H1 (cell line): ENCODE data around the gene FAM204A. TPM values are rescaled to one million over a fixed set of nuclear protein-coding genes. Genes with fewer than 3 reads are reported as not detected.

Experiments
- CTCF ChIA-PET: fragments of 300-600 bp; sonication (Branson Sonifier 250); formaldehyde crosslinking; loops from one replicate; lab custom pipeline; 2021; ENCODE audit not compliant: partially characterized antibody; lab: Charles Lee
- POLR2A ChIA-PET: fragments of 300-600 bp; sonication (Branson Sonifier 250); formaldehyde crosslinking; loops from one replicate; lab custom pipeline; 2021; ENCODE audit warnings: inconsistent platforms; ENCODE audit not compliant: partially characterized antibody; lab: Charles Lee
- DNase-seq, 2 experiments: peaks; one replicate each; pipeline versions ENCODE4 v3.0.0 to v3.0.0-alpha.2; 2010 to 2022; ENCODE audit warnings: low spot score in 2 of 2, low read depth in 1 of 2, mixed read lengths in 1 of 2
- FAIRE-seq: peaks from 2 replicates; lab custom pipeline; 2011; peaks lifted over from hg19 to GRCh38; lab: Jason Lieb, UNC
- H2AFZ ChIP-seq: 2 replicates; pipeline ENCODE4 v1.8.1; 2012; ENCODE audit warnings: low read length, inconsistent platforms
- H2AK5ac ChIP-seq: 2 replicates; pipeline ENCODE4 v1.6.1; 2013; ENCODE audit warnings: low read depth, low read length
- H2BK120ac ChIP-seq: replicated peaks from 2 replicates; pipeline ENCODE3; 2013; ENCODE audit warnings: low read depth, low read length, inconsistent platforms
- H2BK12ac ChIP-seq: 2 replicates; pipeline ENCODE4 v1.6.1; 2013; ENCODE audit warnings: low read depth, low read length
- H2BK15ac ChIP-seq: 2 replicates; pipeline ENCODE4 v1.6.1; 2013; ENCODE audit warnings: low read length
- H2BK20ac ChIP-seq: 2 replicates; pipeline ENCODE4 v1.6.1; 2013; ENCODE audit warnings: low read length
- H2BK5ac ChIP-seq: 2 replicates; pipeline ENCODE4 v1.6.1; 2013; ENCODE audit warnings: low read depth, low read length
- H3K14ac ChIP-seq: 2 replicates; pipeline ENCODE4 v1.6.1; 2013; ENCODE audit warnings: inconsistent platforms; ENCODE audit not compliant: insufficient read length
- H3K18ac ChIP-seq: 2 replicates; pipeline ENCODE4 v1.6.1; 2013; ENCODE audit warnings: low read length; ENCODE audit errors: extremely low read depth
- H3K23ac ChIP-seq: 2 replicates; pipeline ENCODE4 v1.6.1; 2013; ENCODE audit warnings: inconsistent platforms; ENCODE audit not compliant: insufficient read length
- H3K23me2 ChIP-seq: 2 replicates; pipeline ENCODE4 v1.6.1; 2013; ENCODE audit warnings: low read depth, low read length
- H3K27ac ChIP-seq: 2 replicates; pipeline ENCODE4 v1.6.1; 2011; ENCODE audit warnings: low read depth, low read length, inconsistent platforms
- H3K27me3 ChIP-seq, 4 experiments: replicated peaks in 1 of 4; 1 replicate in 1 of 4; 2 replicates in 3 of 4; pipeline versions ENCODE4 v1.6.1 to v1.8.1; 2011 to 2013; ENCODE audit warnings: low read length in 3 of 4, mild to moderate bottlenecking in 3 of 4, inconsistent platforms in 2 of 4, mixed read lengths in 2 of 4, moderate library complexity in 1 of 4; ENCODE audit not compliant: control insufficient read depth in 3 of 4, insufficient read depth in 3 of 4; ENCODE audit errors: extremely low read depth in 1 of 4
- H3K36me3 ChIP-seq, 4 experiments: 2 replicates each; pipeline versions ENCODE4 v1.6.1 to v1.8.1; 2011 to 2013; ENCODE audit warnings: mild to moderate bottlenecking in 4 of 4, low read length in 3 of 4, moderate library complexity in 2 of 4, control low read depth in 1 of 4, inconsistent platforms in 1 of 4; ENCODE audit not compliant: insufficient read depth in 4 of 4, control insufficient read depth in 2 of 4
- H3K4ac ChIP-seq: replicated peaks from 2 replicates; pipeline ENCODE3; 2013; ENCODE audit warnings: low read length, low read depth, mixed read lengths, inconsistent platforms; ENCODE audit not compliant: insufficient read length
- H3K4me1 ChIP-seq, 4 experiments: replicated peaks in 1 of 4; 1 replicate in 1 of 4; 2 replicates in 3 of 4; pipeline versions ENCODE4 v1.6.1 to v1.8.1; 2011 to 2013; ENCODE audit warnings: low read length in 3 of 4, inconsistent platforms in 2 of 4, mixed read lengths in 1 of 4; ENCODE audit not compliant: insufficient read depth in 4 of 4, control insufficient read depth in 3 of 4
- H3K4me2 ChIP-seq, 2 experiments: 2 replicates each; pipeline versions ENCODE4 v1.6.1 to v1.8.1; 2011 to 2013; ENCODE audit warnings: low read depth in 2 of 2, low read length in 2 of 2, control low read depth in 1 of 2, inconsistent platforms in 1 of 2, mild to moderate bottlenecking in 1 of 2; ENCODE audit not compliant: insufficient read depth in 1 of 2
- H3K4me3 ChIP-seq, 4 experiments: fragments of 200-600, 300-600 bp in 1 of 4; sonication (generic), shearing (Covaris generic), sonication (Bioruptor Twin) in 1 of 4; 2 replicates each; pipeline versions ENCODE4 v1.5.1 to v1.8.1; 2011 to 2016; ENCODE audit warnings: low read length in 4 of 4, low read depth in 3 of 4, control low read depth in 2 of 4, inconsistent platforms in 2 of 4, mild to moderate bottlenecking in 2 of 4, mixed read lengths in 1 of 4, moderate library complexity in 1 of 4; ENCODE audit not compliant: insufficient read depth in 2 of 4; ENCODE audit errors: extremely low read depth in 1 of 4
- H3K56ac ChIP-seq: replicated peaks from 2 replicates; pipeline ENCODE3; 2013; ENCODE audit warnings: low read depth, mild to moderate bottlenecking, mixed read lengths, low read length, inconsistent platforms; ENCODE audit not compliant: insufficient read length
- H3K79me1 ChIP-seq: 2 replicates; pipeline ENCODE4 v1.6.1; 2013; ENCODE audit warnings: low read depth, low read length, control low read depth
- H3K79me2 ChIP-seq, 2 experiments: 2 replicates each; pipeline versions ENCODE4 v1.6.1 to v1.8.1; 2012 to 2013; ENCODE audit warnings: low read length in 2 of 2, mild to moderate bottlenecking in 2 of 2, inconsistent platforms in 1 of 2; ENCODE audit not compliant: insufficient read depth in 2 of 2, control insufficient read depth in 1 of 2
- H3K9ac ChIP-seq, 4 experiments: replicated peaks in 1 of 4; 1 replicate in 1 of 4; 2 replicates in 3 of 4; pipeline versions ENCODE4 v1.6.1 to v1.8.1; 2011 to 2013; ENCODE audit warnings: low read depth in 3 of 4, low read length in 3 of 4, control low read depth in 2 of 4, mild to moderate bottlenecking in 2 of 4, moderate library complexity in 2 of 4, inconsistent platforms in 1 of 4; ENCODE audit errors: extremely low read depth in 1 of 4
- H3K9me3 ChIP-seq, 2 experiments: 2 replicates each; pipeline versions ENCODE4 v1.6.1 to v1.8.1; 2012 to 2013; ENCODE audit warnings: mild to moderate bottlenecking in 2 of 2, moderate library complexity in 2 of 2, control low read depth in 1 of 2, inconsistent platforms in 1 of 2, low read depth in 1 of 2, low read length in 1 of 2, mixed read lengths in 1 of 2; ENCODE audit not compliant: insufficient read depth in 2 of 2
- H4K20me1 ChIP-seq, 2 experiments: replicated peaks in 1 of 2; 2 replicates each; pipeline versions ENCODE3 to v1.8.1; 2011 to 2013; ENCODE audit warnings: inconsistent platforms in 2 of 2, low read length in 2 of 2, mild to moderate bottlenecking in 1 of 2; ENCODE audit not compliant: insufficient read depth in 2 of 2, control insufficient read depth in 1 of 2
- H4K5ac ChIP-seq: 2 replicates; pipeline ENCODE4 v1.6.1; 2013; ENCODE audit warnings: low read length, low read depth, mixed read lengths, inconsistent platforms; ENCODE audit not compliant: insufficient read length
- H4K8ac ChIP-seq: 2 replicates; pipeline ENCODE4 v1.8.0; 2013; ENCODE audit warnings: mild to moderate bottlenecking, moderate library complexity, low read length, inconsistent platforms; ENCODE audit not compliant: insufficient read depth; ENCODE audit errors: extremely low read depth
- H4K91ac ChIP-seq: replicated peaks from 2 replicates; pipeline ENCODE3; 2013; ENCODE audit warnings: low read length, mixed read lengths, inconsistent platforms; ENCODE audit not compliant: insufficient read length
- CBX5 ChIP-seq: fragments of 300-800, 300-1000 bp; sonication (generic); IDR thresholded peaks from 2 replicates; pipeline ENCODE4 v1.7.1; 2016; ENCODE audit warnings: antibody characterized with exemption, low read length, low read depth
- KDM4A ChIP-seq: IDR thresholded peaks from one replicate; pipeline ENCODE4 v1.7.1; 2012; ENCODE audit warnings: low read depth, mild to moderate bottlenecking, moderate library complexity, low read length, inconsistent platforms; ENCODE audit not compliant: severe bottlenecking
- RAD21 ChIP-seq, 2 experiments: IDR thresholded peaks in 1 of 2; conservative IDR thresholded peaks in 1 of 2; 2 replicates each; pipeline ENCODE4 v1.6.1; 2011; ENCODE audit warnings: low read depth in 2 of 2, low read length in 2 of 2, improper control_type of control experiment in 1 of 2, inconsistent platforms in 1 of 2, mild to moderate bottlenecking in 1 of 2, moderate library complexity in 1 of 2
- WGBS, 2 experiments: shearing (Covaris generic) in 1 of 2; methylation state at CpG; one replicate each; pipeline versions ENCODE4 v1.1.6 to v1.1.7; 2013 to 2015; ENCODE audit warnings: low lambda C conversion rate in 2 of 2, mixed read lengths in 2 of 2, inconsistent platforms in 1 of 2, low coverage in 1 of 2, missing lambda C conversion rate in 1 of 2; ENCODE audit not compliant: insufficient replicate concordance in 2 of 2, insufficient coverage in 1 of 2, insufficient read length in 1 of 2; ENCODE audit errors: extremely low coverage in 1 of 2, missing lambda C conversion rate in 1 of 2; 5-methylcytosine and 5-hydroxymethylcytosine counted together
- polyA plus RNA-seq, 7 experiments: library from polyadenylated mRNA; depleted of rRNA in 3 of 7; stranded (reverse) in 5 of 7; unstranded in 2 of 7; fragments of >200 nt in 5 of 7; fragments of 200-250 nt in 2 of 7; gene quantifications; 1 replicate in 5 of 7; 2 replicates in 1 of 7; 4 replicates in 1 of 7; pipeline versions ENCODE4 v1.2.1 to v1.2.3, GENCODE V29; 2011 to 2013; ENCODE audit warnings: missing spikeins in 2 of 7, mixed read lengths in 2 of 7
- total RNA-seq: library from RNA; stranded (reverse); fragmentation: NEBNext Ultra II Directional; extraction: Animal tissue kit (Norgen Biotek cat#: 25700); gene quantifications from 2 replicates; pipeline ENCODE4 v1.2.1, GENCODE V29; 2021
- TF ChIP-seq, protein P1 (sequence below): IDR thresholded peaks from 2 replicates; pipeline ENCODE4 v1.6.1; 2012; ENCODE audit warnings: inconsistent platforms
- TF ChIP-seq, protein P2 (sequence below), 3 experiments: IDR thresholded peaks; 1 replicate in 2 of 3; 2 replicates in 1 of 3; pipeline versions ENCODE4 v1.5.1 to v1.6.1; 2011; ENCODE audit warnings: low read length in 3 of 3, mild to moderate bottlenecking in 3 of 3, inconsistent platforms in 2 of 3, low read depth in 1 of 3, moderate library complexity in 1 of 3; ENCODE audit not compliant: insufficient read depth in 1 of 3; ENCODE audit errors: control extremely low read depth in 1 of 3

Gene FAM204A
- total and polyA plus RNA-seq, 2 of the 8 experiments (the other 6 are each of a cell fraction or from before 2014, with no cell fraction given): 4.9 to 37.4 TPM

DNA sequence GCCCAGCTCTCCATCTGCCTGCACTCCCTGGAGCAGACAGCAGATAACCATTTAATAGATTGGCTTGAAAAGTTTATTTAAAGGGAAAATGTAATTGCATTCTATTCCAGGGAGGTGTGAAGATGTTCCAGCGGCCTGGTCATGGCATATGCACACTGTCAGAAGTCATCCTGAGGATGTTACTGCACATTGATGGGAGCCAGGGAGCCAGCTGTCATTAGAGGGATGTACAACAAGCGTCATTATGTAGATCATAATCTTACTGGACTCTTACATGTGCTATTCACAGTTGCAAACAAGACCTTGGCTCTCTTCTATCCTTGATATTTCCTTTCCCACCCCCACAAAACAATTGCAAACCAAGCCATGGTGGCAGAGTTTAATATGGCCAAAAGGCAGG lies 65.4 kb downstream of the FAM204A start:
- no peaks in the 10 kb centered on the region for H4K20me1 ChIP-seq
- FAIRE-seq (no peak), DNase-seq (no peak)
- no peak overlapping the region for H4K91ac ChIP-seq
- ChIA-PET POLR2A (no interaction called here), CTCF (interaction anchor here (1.5 kb wide), 1 partner anchor 9 kb away, joined by 5 read pairs; no protein-coding TSS in a partner anchor)
- H2BK120ac ChIP-seq: no peak overlapping the region
- no peaks in the 10 kb centered on the region for H3K79me1 ChIP-seq
- no peak overlapping the region for H2AK5ac ChIP-seq
- H3K23me2 ChIP-seq: no peaks in the 10 kb centered on the region; the same call in none of the 2 replicates
- H3K56ac ChIP-seq: no peak overlapping the region
- no peak overlapping the region for H2BK20ac ChIP-seq
- no peak overlapping the region for H3K18ac ChIP-seq
- no peak overlapping the region for H4K8ac ChIP-seq
- no peak overlapping the region for H2BK15ac ChIP-seq
- peaks cover 0 to 6% of the 10 kb centered on the region in 2 experiments; a peak in 2 of 4 replicates for H3K9me3 ChIP-seq
- WGBS, 2 experiments: 81% methylated on average over 2 of the region's 2 CpGs; no CpG with 5 or more reads in 1 of the 2 experiments
- H2AFZ ChIP-seq: no peak overlapping the region
- no peak overlapping the region for H3K27ac ChIP-seq
- H3K4me2 ChIP-seq: no peak overlapping the region
- H3K4ac ChIP-seq: no peak overlapping the region
- H3K36me3 ChIP-seq: no peaks in the 10 kb centered on the region
- H3K79me2 ChIP-seq: no peaks in the 10 kb centered on the region
- H3K23ac ChIP-seq: no peak overlapping the region
- H2BK5ac ChIP-seq: no peak overlapping the region
- no peak overlapping the region for H4K5ac ChIP-seq
- no peak overlapping the region for H3K9ac ChIP-seq
- no peak overlapping the region for H3K14ac ChIP-seq
- peaks cover 1 to 3% (median 3%) of the 10 kb centered on the region in 4 experiments; a peak in 4 of 7 replicates for H3K4me1 ChIP-seq
- H3K27me3 ChIP-seq: peaks cover 0 to under 1% (median under 1%) of the 10 kb centered on the region in 4 experiments; a peak in 1 of 7 replicates
- no peak overlapping the region for H2BK12ac ChIP-seq
- no peak overlapping the region for H3K4me3 ChIP-seq
- TF ChIP-seq RAD21 (IDR thresholded peaks at IDR 0.05 in 1 of 2, conservative IDR thresholded peaks at IDR 0.05 in 1 of 2; ENCODE audit: low read depth in 2 of 2, low read length in 2 of 2) (no peak), KDM4A (no peak), CBX5 (no peak)
- TF ChIP-seq, protein P1, sequence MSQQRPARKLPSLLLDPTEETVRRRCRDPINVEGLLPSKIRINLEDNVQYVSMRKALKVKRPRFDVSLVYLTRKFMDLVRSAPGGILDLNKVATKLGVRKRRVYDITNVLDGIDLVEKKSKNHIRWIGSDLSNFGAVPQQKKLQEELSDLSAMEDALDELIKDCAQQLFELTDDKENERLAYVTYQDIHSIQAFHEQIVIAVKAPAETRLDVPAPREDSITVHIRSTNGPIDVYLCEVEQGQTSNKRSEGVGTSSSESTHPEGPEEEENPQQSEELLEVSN: no peak
- TF ChIP-seq, protein P2, sequence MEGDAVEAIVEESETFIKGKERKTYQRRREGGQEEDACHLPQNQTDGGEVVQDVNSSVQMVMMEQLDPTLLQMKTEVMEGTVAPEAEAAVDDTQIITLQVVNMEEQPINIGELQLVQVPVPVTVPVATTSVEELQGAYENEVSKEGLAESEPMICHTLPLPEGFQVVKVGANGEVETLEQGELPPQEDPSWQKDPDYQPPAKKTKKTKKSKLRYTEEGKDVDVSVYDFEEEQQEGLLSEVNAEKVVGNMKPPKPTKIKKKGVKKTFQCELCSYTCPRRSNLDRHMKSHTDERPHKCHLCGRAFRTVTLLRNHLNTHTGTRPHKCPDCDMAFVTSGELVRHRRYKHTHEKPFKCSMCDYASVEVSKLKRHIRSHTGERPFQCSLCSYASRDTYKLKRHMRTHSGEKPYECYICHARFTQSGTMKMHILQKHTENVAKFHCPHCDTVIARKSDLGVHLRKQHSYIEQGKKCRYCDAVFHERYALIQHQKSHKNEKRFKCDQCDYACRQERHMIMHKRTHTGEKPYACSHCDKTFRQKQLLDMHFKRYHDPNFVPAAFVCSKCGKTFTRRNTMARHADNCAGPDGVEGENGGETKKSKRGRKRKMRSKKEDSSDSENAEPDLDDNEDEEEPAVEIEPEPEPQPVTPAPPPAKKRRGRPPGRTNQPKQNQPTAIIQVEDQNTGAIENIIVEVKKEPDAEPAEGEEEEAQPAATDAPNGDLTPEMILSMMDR (IDR thresholded peaks at IDR 0.05; ENCODE audit: control extremely low read depth in 1 of 3, insufficient read depth in 1 of 3, low read depth in 1 of 3, low read length in 3 of 3): no peak
